ENCODE results near the gene ACTN4. TPM values are rescaled to one million over a fixed set of nuclear protein-coding genes. Genes with fewer than 3 reads are reported as not detected.

ACTN4 gene
- total and polyA plus RNA-seq, 2 experiments from 2014 or later = 68.9 to 427 TPM

DNA sequence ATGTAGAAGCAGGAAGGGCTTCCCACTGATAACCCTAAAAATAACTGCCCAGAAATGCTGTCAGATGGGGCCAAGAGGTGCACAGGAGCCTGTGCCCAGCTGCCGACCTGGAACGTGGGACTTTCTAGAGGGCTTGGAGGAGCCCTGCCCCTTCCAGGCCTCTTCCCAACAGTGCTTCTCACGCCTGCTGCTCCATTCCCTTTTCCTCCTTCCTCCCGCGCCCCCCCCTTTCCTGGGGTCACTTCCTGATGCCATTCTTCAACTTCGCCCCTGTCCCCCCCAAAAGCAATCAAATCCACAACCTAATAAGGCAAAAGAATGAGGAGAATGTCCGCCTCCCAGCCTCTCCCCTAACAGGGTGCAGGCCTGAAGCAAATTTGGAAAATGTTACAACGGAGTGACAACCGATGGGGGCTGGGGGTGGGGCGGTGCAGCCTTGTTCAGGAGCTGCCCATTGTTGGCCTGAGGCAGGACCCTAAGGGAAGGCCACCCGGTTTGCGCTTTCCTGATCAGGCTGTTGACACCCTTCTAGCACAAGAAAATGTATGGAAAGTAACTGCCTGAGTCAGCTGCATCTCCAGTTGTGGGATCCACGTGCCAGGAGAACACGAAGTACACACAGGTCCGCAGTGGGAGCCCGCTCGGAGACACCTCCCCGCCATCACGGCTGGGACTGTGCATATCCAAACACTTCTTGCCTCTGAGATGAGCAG lies 18.7 kb downstream of the ACTN4 start:
- Mint-ChIP-seq H3K36me3 (ENCODE audit: low read depth) (peaks cover 35% of the 10 kb centered on the region), H3K4me3 (peak overlapping the region; percentile 55), H3K27ac (peak overlapping the region; percentile 98), H3K4me1 (peaks cover 95% of the 10 kb centered on the region), H3K27me3 (ENCODE audit: insufficient read depth, low read depth, poor library complexity) (peaks cover 37% of the 10 kb centered on the region), H3K9me3 (no peaks in the 10 kb centered on the region)
- Histone ChIP-seq H3K27me3 (ENCODE audit: insufficient read depth) (no peaks in the 10 kb centered on the region), H3K27ac (ENCODE audit: low read depth) (peak overlapping the region; percentile 99), H2AFZ (no peak overlapping the region), H4K20me1 (replicated peaks; ENCODE audit: insufficient read depth) (peaks cover 11% of the 10 kb centered on the region), H3K4me1 (ENCODE audit: insufficient read depth) (peaks cover 91% of the 10 kb centered on the region), H3F3A (replicated peaks; ENCODE audit: low read depth) (peaks cover 13% of the 10 kb centered on the region), H3K4me2 (peak overlapping the region; percentile 72), H3K79me2 (replicated peaks; ENCODE audit: insufficient read depth) (peaks cover 92% of the 10 kb centered on the region), H3K9me2 (ENCODE audit: insufficient read depth) (no peaks in the 10 kb centered on the region), H3K4me3 (peak overlapping the region; percentile 38), H3K36me3 (ENCODE audit: insufficient read depth) (no peaks in the 10 kb centered on the region; the same call in 1 of the 2 replicates)
- DNase-seq (ENCODE audit: low spot score) (peak; percentile 98), ATAC-seq (peak; percentile 71)
- no peak for TF ChIP-seq CTCF (conservative IDR thresholded peaks at IDR 0.05; ENCODE audit: low read depth in 2 of 2)
- peak; percentile 74 for TF ChIP-seq CREB1 (CRISPR knock-in tag; IDR thresholded peaks at IDR 0.05; ENCODE audit: low read depth)
- peak; percentile 69; the same call in 1 of the 2 replicates for TF ChIP-seq ETS1 (IDR thresholded peaks at IDR 0.05)
- TF ChIP-seq JUNB (IDR thresholded peaks at IDR 0.05; ENCODE audit: unreplicated experiment) = no peak
- peak; percentile 92 for TF ChIP-seq NANOG (IDR thresholded peaks at IDR 0.05; ENCODE audit: borderline replicate concordance)
- TF ChIP-seq, protein P1, sequence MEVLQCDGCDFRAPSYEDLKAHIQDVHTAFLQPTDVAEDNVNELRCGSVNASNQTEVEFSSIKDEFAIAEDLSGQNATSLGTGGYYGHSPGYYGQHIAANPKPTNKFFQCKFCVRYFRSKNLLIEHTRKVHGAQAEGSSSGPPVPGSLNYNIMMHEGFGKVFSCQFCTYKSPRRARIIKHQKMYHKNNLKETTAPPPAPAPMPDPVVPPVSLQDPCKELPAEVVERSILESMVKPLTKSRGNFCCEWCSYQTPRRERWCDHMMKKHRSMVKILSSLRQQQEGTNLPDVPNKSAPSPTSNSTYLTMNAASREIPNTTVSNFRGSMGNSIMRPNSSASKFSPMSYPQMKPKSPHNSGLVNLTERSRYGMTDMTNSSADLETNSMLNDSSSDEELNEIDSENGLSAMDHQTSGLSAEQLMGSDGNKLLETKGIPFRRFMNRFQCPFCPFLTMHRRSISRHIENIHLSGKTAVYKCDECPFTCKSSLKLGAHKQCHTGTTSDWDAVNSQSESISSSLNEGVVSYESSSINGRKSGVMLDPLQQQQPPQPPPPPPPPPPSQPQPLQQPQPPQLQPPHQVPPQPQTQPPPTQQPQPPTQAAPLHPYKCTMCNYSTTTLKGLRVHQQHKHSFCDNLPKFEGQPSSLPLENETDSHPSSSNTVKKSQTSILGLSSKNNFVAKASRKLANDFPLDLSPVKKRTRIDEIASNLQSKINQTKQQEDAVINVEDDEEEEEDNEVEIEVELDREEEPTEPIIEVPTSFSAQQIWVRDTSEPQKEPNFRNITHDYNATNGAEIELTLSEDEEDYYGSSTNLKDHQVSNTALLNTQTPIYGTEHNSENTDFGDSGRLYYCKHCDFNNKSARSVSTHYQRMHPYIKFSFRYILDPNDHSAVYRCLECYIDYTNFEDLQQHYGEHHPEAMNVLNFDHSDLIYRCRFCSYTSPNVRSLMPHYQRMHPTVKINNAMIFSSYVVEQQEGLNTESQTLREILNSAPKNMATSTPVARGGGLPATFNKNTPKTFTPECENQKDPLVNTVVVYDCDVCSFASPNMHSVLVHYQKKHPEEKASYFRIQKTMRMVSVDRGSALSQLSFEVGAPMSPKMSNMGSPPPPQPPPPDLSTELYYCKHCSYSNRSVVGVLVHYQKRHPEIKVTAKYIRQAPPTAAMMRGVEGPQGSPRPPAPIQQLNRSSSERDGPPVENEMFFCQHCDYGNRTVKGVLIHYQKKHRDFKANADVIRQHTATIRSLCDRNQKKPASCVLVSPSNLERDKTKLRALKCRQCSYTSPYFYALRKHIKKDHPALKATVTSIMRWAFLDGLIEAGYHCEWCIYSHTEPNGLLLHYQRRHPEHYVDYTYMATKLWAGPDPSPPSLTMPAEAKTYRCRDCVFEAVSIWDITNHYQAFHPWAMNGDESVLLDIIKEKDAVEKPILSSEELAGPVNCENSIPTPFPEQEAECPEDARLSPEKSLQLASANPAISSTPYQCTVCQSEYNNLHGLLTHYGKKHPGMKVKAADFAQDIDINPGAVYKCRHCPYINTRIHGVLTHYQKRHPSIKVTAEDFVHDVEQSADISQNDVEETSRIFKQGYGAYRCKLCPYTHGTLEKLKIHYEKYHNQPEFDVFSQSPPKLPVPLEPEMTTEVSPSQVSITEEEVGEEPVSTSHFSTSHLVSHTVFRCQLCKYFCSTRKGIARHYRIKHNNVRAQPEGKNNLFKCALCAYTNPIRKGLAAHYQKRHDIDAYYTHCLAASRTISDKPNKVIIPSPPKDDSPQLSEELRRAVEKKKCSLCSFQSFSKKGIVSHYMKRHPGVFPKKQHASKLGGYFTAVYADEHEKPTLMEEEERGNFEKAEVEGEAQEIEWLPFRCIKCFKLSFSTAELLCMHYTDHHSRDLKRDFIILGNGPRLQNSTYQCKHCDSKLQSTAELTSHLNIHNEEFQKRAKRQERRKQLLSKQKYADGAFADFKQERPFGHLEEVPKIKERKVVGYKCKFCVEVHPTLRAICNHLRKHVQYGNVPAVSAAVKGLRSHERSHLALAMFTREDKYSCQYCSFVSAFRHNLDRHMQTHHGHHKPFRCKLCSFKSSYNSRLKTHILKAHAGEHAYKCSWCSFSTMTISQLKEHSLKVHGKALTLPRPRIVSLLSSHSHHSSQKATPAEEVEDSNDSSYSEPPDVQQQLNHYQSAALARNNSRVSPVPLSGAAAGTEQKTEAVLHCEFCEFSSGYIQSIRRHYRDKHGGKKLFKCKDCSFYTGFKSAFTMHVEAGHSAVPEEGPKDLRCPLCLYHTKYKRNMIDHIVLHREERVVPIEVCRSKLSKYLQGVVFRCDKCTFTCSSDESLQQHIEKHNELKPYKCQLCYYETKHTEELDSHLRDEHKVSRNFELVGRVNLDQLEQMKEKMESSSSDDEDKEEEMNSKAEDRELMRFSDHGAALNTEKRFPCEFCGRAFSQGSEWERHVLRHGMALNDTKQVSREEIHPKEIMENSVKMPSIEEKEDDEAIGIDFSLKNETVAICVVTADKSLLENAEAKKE (CRISPR knock-in tag; IDR thresholded peaks at IDR 0.05) = no peak
- TF ChIP-seq EZH2phosphoT487 (IDR thresholded peaks at IDR 0.05; ENCODE audit: unreplicated experiment) = no peak
- TF ChIP-seq STAT1 (IDR thresholded peaks at IDR 0.05; ENCODE audit: unreplicated experiment) = no peak
- TF ChIP-seq ZNF114 (CRISPR knock-in tag; IDR thresholded peaks at IDR 0.05) = no peak
- TF ChIP-seq EZH2 (IDR thresholded peaks at IDR 0.05; ENCODE audit: low read depth, unreplicated experiment) = no peak
- peak; percentile 43; the same call in 1 of the 2 replicates for TF ChIP-seq POLR2AphosphoS5 (IDR thresholded peaks at IDR 0.05; ENCODE audit: low read depth)
- no peak for TF ChIP-seq REST (IDR thresholded peaks at IDR 0.05; ENCODE audit: unreplicated experiment)

Data from GM23338 (cell line).